Keratinocyte (primary cell): Measurements from ENCODE around the gene AKAP10. TPM values are rescaled to one million over a fixed set of nuclear protein-coding genes. Genes with fewer than 3 reads are reported as not detected.

Source experiments
- DNase-seq: peaks from one replicate; pipeline ENCODE4 v3.0.0-alpha.2; 2011; ENCODE audit warnings: low read depth, missing footprints, low spot score
- FAIRE-seq: peaks from 2 replicates; lab custom pipeline; 2011; peaks lifted over from hg19 to GRCh38; lab: Jason Lieb, UNC
- H2AFZ ChIP-seq: 2 replicates; pipeline ENCODE4 v1.6.0; 2012; ENCODE audit warnings: low read length, control low read depth, inconsistent platforms; ENCODE audit not compliant: control insufficient read depth
- H3K27ac ChIP-seq: 2 replicates; pipeline ENCODE4 v1.5.1; 2011; ENCODE audit warnings: low read length; ENCODE audit not compliant: control insufficient read depth, insufficient read depth
- H3K27me3 ChIP-seq: 3 replicates; pipeline ENCODE4 v1.6.0; 2011; ENCODE audit warnings: low read length; ENCODE audit not compliant: control insufficient read depth, insufficient read depth; ENCODE audit errors: extremely low read depth
- H3K36me3 ChIP-seq, 2 experiments: 2 replicates in 1 of 2; 3 replicates in 1 of 2; pipeline ENCODE4 v1.5.1; 2011; ENCODE audit warnings: low read length in 2 of 2, mild to moderate bottlenecking in 1 of 2; ENCODE audit not compliant: control insufficient read depth in 2 of 2, insufficient read depth in 2 of 2; ENCODE audit errors: extremely low read depth in 1 of 2
- H3K4me1 ChIP-seq: 3 replicates; pipeline ENCODE4 v1.5.1; 2011; ENCODE audit warnings: low read length; ENCODE audit not compliant: control insufficient read depth, insufficient read depth; ENCODE audit errors: extremely low read depth
- H3K4me2 ChIP-seq: 3 replicates; pipeline ENCODE4 v1.6.0; 2011; ENCODE audit warnings: low read depth, low read length; ENCODE audit not compliant: control insufficient read depth, insufficient read depth; ENCODE audit errors: extremely low read depth
- H3K4me3 ChIP-seq, 3 experiments: fragments of 200-600 bp in 1 of 3; sonication (generic) in 1 of 3; 2 replicates in 2 of 3; 3 replicates in 1 of 3; pipeline ENCODE4 v1.5.1; 2011 to 2016; ENCODE audit warnings: low read length in 3 of 3, mild to moderate bottlenecking in 3 of 3, control low read depth in 2 of 3, inconsistent platforms in 1 of 3, low read depth in 1 of 3, mixed read lengths in 1 of 3, mixed run types in 1 of 3, moderate library complexity in 1 of 3; ENCODE audit not compliant: control insufficient read depth in 2 of 3, insufficient read depth in 2 of 3; ENCODE audit errors: extremely low read depth in 1 of 3
- H3K79me2 ChIP-seq: 2 replicates; pipeline ENCODE4 v1.6.0; 2012; ENCODE audit warnings: low read length; ENCODE audit not compliant: control insufficient read depth, insufficient read depth
- H3K9ac ChIP-seq: 3 replicates; pipeline ENCODE4 v1.6.0; 2011; ENCODE audit warnings: low read length; ENCODE audit not compliant: control insufficient read depth, insufficient read depth; ENCODE audit errors: extremely low read depth
- H3K9me1 ChIP-seq: 3 replicates; pipeline ENCODE4 v1.6.0; 2011; ENCODE audit warnings: low read length; ENCODE audit not compliant: control insufficient read depth, insufficient read depth; ENCODE audit errors: extremely low read depth
- H3K9me3 ChIP-seq: 2 replicates; pipeline ENCODE4 v1.5.1; 2012; ENCODE audit warnings: low read depth, low read length; ENCODE audit not compliant: control insufficient read depth
- H4K20me1 ChIP-seq: 3 replicates; pipeline ENCODE4 v1.6.0; 2011; ENCODE audit warnings: low read length; ENCODE audit not compliant: control insufficient read depth, insufficient read depth; ENCODE audit errors: extremely low read depth
- EZH2 ChIP-seq: IDR thresholded peaks from one replicate; pipeline ENCODE4 v1.6.1; 2012; ENCODE audit warnings: inconsistent platforms, mild to moderate bottlenecking, low read length, moderate library complexity
- dilution Hi-C: fragments of 300-500 bp; cut with MboI; formaldehyde crosslinking; loops from one replicate; pipeline ENCODE4 v1.7.0; 2020; ENCODE audit warnings: low sequenced_read_pairs; ENCODE audit not compliant: extremely low pct_ligation_motif_present
- polyA plus RNA-seq, 5 experiments: library from polyadenylated mRNA; depleted of rRNA in 3 of 5; stranded (reverse) in 3 of 5; stranded (forward) in 1 of 5; unstranded in 1 of 5; fragments of >200 nt; gene quantifications; 1 replicate in 1 of 5; 2 replicates in 3 of 5; 3 replicates in 1 of 5; pipeline versions ENCODE4 v1.2.1 to v1.2.3, GENCODE V29; 2011 to 2012; ENCODE audit warnings: missing spikeins in 2 of 5, low read depth in 1 of 5, low replicate concordance in 1 of 5
- TF ChIP-seq, protein P1 (sequence below), 3 experiments: IDR thresholded peaks in 1 of 3; conservative IDR thresholded peaks in 1 of 3; optimal IDR thresholded peaks in 1 of 3; 2 replicates in 2 of 3; 3 replicates in 1 of 3; pipeline versions ENCODE3 to v1.5.1; 2011; ENCODE audit warnings: low read length in 3 of 3, mild to moderate bottlenecking in 3 of 3, moderate library complexity in 2 of 3, control low read depth in 1 of 3, inconsistent platforms in 1 of 3; ENCODE audit not compliant: insufficient read depth in 2 of 3; ENCODE audit errors: extremely low read depth in 1 of 3

AKAP10 gene
- polyA plus RNA-seq, 1 donor (not counting 4 experiments of a cell fraction or from before 2014, with no cell fraction given), result 30.8 TPM

DNA sequence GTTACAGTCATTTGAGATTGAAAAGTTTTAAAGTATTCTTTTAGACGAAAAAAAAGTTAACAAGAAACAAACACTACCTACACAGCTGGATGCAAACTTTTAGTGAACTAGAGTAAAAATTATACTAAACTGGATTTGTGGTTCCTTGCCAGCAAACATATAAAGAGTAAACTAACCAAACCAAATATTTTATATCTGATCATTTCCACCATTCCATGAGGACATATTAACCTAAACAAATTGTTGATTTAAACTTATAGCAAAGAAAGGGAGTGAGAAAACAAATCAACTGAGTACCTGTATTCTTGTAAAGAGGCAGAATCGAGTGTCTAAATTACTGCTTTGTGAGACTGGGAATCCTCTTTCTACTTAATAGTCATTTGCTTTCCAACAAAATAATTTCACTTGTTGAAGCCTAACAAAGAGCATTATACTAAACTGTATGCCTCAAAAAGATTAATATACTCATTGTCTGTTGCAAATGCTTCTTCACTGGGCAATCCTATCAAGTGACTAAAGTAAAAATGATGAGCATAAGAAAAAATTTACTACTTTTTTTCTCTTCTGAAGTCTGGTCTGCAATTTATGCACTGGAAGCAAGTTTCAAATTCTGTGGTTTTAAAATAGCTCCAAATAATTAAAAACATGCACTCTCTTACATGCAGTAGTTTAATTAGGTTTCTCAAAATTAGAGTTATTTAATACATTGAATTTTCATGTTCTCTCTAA is 37.5 kb downstream of the AKAP10 start:
- H3K36me3 ChIP-seq, result peaks cover 4 to 21% of the 10 kb centered on the region in 2 experiments
- no peak overlapping the region for H2AFZ ChIP-seq
- H3K27ac ChIP-seq, result no peak overlapping the region
- DNase-seq, result no peak
- peaks cover 17% of the 10 kb centered on the region for H3K79me2 ChIP-seq
- dilution Hi-C loops, result no loop called here
- peaks cover 2% of the 10 kb centered on the region for H3K9me1 ChIP-seq
- no peak overlapping the region for H3K4me3 ChIP-seq
- no peak overlapping the region for H3K4me2 ChIP-seq
- H3K4me1 ChIP-seq, result no peaks in the 10 kb centered on the region
- H3K27me3 ChIP-seq, result no peaks in the 10 kb centered on the region
- no peaks in the 10 kb centered on the region for H3K9me3 ChIP-seq
- H4K20me1 ChIP-seq, result peaks cover 4% of the 10 kb centered on the region
- no peak for FAIRE-seq
- H3K9ac ChIP-seq, result no peak overlapping the region
- TF ChIP-seq, protein P1, sequence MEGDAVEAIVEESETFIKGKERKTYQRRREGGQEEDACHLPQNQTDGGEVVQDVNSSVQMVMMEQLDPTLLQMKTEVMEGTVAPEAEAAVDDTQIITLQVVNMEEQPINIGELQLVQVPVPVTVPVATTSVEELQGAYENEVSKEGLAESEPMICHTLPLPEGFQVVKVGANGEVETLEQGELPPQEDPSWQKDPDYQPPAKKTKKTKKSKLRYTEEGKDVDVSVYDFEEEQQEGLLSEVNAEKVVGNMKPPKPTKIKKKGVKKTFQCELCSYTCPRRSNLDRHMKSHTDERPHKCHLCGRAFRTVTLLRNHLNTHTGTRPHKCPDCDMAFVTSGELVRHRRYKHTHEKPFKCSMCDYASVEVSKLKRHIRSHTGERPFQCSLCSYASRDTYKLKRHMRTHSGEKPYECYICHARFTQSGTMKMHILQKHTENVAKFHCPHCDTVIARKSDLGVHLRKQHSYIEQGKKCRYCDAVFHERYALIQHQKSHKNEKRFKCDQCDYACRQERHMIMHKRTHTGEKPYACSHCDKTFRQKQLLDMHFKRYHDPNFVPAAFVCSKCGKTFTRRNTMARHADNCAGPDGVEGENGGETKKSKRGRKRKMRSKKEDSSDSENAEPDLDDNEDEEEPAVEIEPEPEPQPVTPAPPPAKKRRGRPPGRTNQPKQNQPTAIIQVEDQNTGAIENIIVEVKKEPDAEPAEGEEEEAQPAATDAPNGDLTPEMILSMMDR (optimal IDR thresholded peaks at IDR 0.05 in 1 of 3, IDR thresholded peaks at IDR 0.05 in 1 of 3, conservative IDR thresholded peaks at IDR 0.05 in 1 of 3; ENCODE audit: extremely low read depth in 1 of 3, insufficient read depth in 2 of 3, low read length in 3 of 3), result no peak
- TF ChIP-seq EZH2, result no peak

GRCh38 chr17:19938736-19939135 is 38.9 kb downstream of the AKAP10 start:
- H3K9me1 ChIP-seq, result peaks cover 2% of the 10 kb centered on the region
- no peak overlapping the region for H2AFZ ChIP-seq
- no peaks in the 10 kb centered on the region for H3K27me3 ChIP-seq
- DNase-seq (no peak), FAIRE-seq (no peak)
- no peak overlapping the region for H3K9ac ChIP-seq
- TF ChIP-seq, protein P1 (optimal IDR thresholded peaks at IDR 0.05 in 1 of 3, IDR thresholded peaks at IDR 0.05 in 1 of 3, conservative IDR thresholded peaks at IDR 0.05 in 1 of 3; ENCODE audit: extremely low read depth in 1 of 3, insufficient read depth in 2 of 3, low read length in 3 of 3), result no peak
- no peak for TF ChIP-seq EZH2
- H3K4me1 ChIP-seq, result no peaks in the 10 kb centered on the region
- H3K4me2 ChIP-seq, result no peak overlapping the region
- no peaks in the 10 kb centered on the region for H3K9me3 ChIP-seq
- peaks cover 6 to 26% of the 10 kb centered on the region in 2 experiments for H3K36me3 ChIP-seq
- no peak overlapping the region for H3K27ac ChIP-seq
- dilution Hi-C loops, result no loop called here
- H3K4me3 ChIP-seq, result no peak overlapping the region
- H3K79me2 ChIP-seq, result peaks cover 14% of the 10 kb centered on the region
- peaks cover 2% of the 10 kb centered on the region for H4K20me1 ChIP-seq
